Heart right ventricle (tissue), 16 donors: ENCODE results near the gene STRIP2. TPM values are rescaled to one million over a fixed set of nuclear protein-coding genes. Genes with fewer than 3 reads are reported as not detected.

Experiments used
- ATAC-seq, 8 donors: fragments of 200-7000 bp; cut with Tn5 transposase; one replicate each; pipeline ENCODE4 v1.9.1; 2020; ENCODE audit warnings: mild to moderate bottlenecking in 8 of 8, moderate library complexity in 8 of 8, moderate number of reproducible peaks in 1 of 8
- DNase-seq, 2 donors: peaks; one replicate each; pipeline ENCODE4 v3.0.0-alpha.2; 2020
- H3K27ac ChIP-seq, 10 donors: fragments of 200-600 bp; sonication (generic) in 2 of 10; one replicate each; pipeline versions ENCODE4 v1.5.0 to v1.8.0; 2020 to 2022; ENCODE audit warnings: mild to moderate bottlenecking in 3 of 10
- H3K27me3 ChIP-seq, 7 donors: fragments of 200-600 bp; one replicate each; pipeline ENCODE4 v1.8.0; 2021 to 2022; ENCODE audit warnings: mild to moderate bottlenecking in 2 of 7
- H3K36me3 ChIP-seq, 9 donors: fragments of 200-600 bp; sonication (generic) in 1 of 9; one replicate each; pipeline versions ENCODE4 v1.5.0 to v1.8.0; 2020 to 2022; ENCODE audit warnings: mild to moderate bottlenecking in 2 of 9
- H3K4me1 ChIP-seq, 9 donors: fragments of 200-600 bp; sonication (generic) in 1 of 9; one replicate each; pipeline versions ENCODE4 v1.5.0 to v1.8.0; 2020 to 2022; ENCODE audit warnings: mild to moderate bottlenecking in 4 of 9
- H3K4me3 ChIP-seq, 10 donors: fragments of 200-600 bp; sonication (generic) in 2 of 10; one replicate each; pipeline versions ENCODE4 v1.5.0 to v1.8.0; 2020 to 2022; ENCODE audit warnings: mild to moderate bottlenecking in 7 of 10, moderate library complexity in 2 of 10
- H3K9me3 ChIP-seq, 11 donors: fragments of 200-600 bp in 10 of 11; sonication (generic) in 2 of 11; one replicate each; pipeline versions ENCODE4 v1.5.0 to v1.8.0; 2013 to 2022; ENCODE audit warnings: mild to moderate bottlenecking in 2 of 11, control low read depth in 1 of 11, moderate library complexity in 1 of 11
- WGBS, 2 donors: extraction: QIAGEN DNeasy Blood & Tissue Kit; methylation state at CpG; one replicate each; pipeline ENCODE4 v1.1.7; 2013; ENCODE audit warnings: inconsistent platforms in 1 of 2; 5-methylcytosine and 5-hydroxymethylcytosine counted together
- intact Hi-C, 10 donors: fragments of 100-400 bp; cut with DNase I; formaldehyde crosslinking; loops; one replicate each; pipeline versions ENCODE4 v1.11.1 to v1.14.2; 2022
- polyA plus RNA-seq, 2 donors: library from polyadenylated mRNA; stranded (reverse); fragments of 200-250 nt; gene quantifications; one replicate each; pipeline ENCODE4 v1.2.3, GENCODE V29; 2013
- total RNA-seq, 10 donors: library from RNA; stranded (reverse); fragmentation: NEBNext Ultra II Directional in 3 of 10; extraction: Animal tissue kit (Norgen Biotek cat#: 25700) in 3 of 10; gene quantifications; one replicate each; pipeline versions ENCODE4 v1.2.1 to v1.2.4, GENCODE V29; 2021 to 2023
- TF ChIP-seq, protein P1 (sequence below), 9 donors: fragments of 200-600 bp; sonication (generic) in 2 of 9; IDR thresholded peaks; one replicate each; pipeline versions ENCODE4 v1.5.0 to v1.8.0; 2021 to 2022; ENCODE audit warnings: antibody characterized with exemption in 9 of 9, mild to moderate bottlenecking in 5 of 9, moderate library complexity in 1 of 9
- donor health status: Arrhythmogenic right ventricular cardiomyopathy.
- donor health status: ischemic (EF 13 %, LVEDD 7.1; RV severe dilation, severe dysfunction).
- donor health status: healthy with polysubstance abuse.
- donor health status: DM: no; HTN: yes; CAD: no.
- donor health status: DM: no; HTN: no; CAD: no.
- donor health status: ischemic (EF 25% LVEDD 6.9; RV normal size, moderate dysfunction).
- donor health status: ischemic (EF 25% LVEDD 5.7; RV mildly dilated, moderate dysfunction).
- donor health status: healthy.
- donor health status: DM: yes; HTN: yes; CAD: no.
- donor health status: Ischemic cardiomyopathy.
- donor health status: ischemic (EF 35%, LVEDD 5.7; RV mildly dilated, moderate dysfunction).
- donor health status: nonischemic (EF 11% LVEDD 7.7; RV severe dilation, severe dysfunction).
- donor health status: DM: yes; HTN: yes; CAD: no.
- donor health status: PGD.
- donor health status: ischemic (EF 29% LVEDD 5.4; RV normal size, mild dysfunction).
- donor health status: nonischemic (EF 23%, LVEDD 6.1; RV moderate dilation, normal function).

The STRIP2 gene
- total and polyA plus RNA-seq, 12 donors, result 10.6 to 36.9 (median 20.8) TPM

GRCh38 chr7:129495987-129496386 is 61.8 kb downstream of the STRIP2 start:
- Histone ChIP-seq H3K4me3 (no peak overlapping the region), H3K9me3 (no peaks in the 10 kb centered on the region), H3K27ac (no peak overlapping the region), H3K4me1 (peaks cover 0 to 10% (median 0%) of the 10 kb centered on the region in 9 donors), H3K27me3 (peaks cover 0 to 7% (median 0%) of the 10 kb centered on the region in 7 donors), H3K36me3 (no peaks in the 10 kb centered on the region)
- DNase-seq, result no peak
- WGBS, 2 donors, result 66 to 68% methylated on average over 1 of the region's 1 CpG
- intact Hi-C loops, result loop anchor here in 2 of 10 donors (10.0 kb wide), 1 partner anchor 149 kb away; no protein-coding TSS in a partner anchor
- TF ChIP-seq, protein P1, sequence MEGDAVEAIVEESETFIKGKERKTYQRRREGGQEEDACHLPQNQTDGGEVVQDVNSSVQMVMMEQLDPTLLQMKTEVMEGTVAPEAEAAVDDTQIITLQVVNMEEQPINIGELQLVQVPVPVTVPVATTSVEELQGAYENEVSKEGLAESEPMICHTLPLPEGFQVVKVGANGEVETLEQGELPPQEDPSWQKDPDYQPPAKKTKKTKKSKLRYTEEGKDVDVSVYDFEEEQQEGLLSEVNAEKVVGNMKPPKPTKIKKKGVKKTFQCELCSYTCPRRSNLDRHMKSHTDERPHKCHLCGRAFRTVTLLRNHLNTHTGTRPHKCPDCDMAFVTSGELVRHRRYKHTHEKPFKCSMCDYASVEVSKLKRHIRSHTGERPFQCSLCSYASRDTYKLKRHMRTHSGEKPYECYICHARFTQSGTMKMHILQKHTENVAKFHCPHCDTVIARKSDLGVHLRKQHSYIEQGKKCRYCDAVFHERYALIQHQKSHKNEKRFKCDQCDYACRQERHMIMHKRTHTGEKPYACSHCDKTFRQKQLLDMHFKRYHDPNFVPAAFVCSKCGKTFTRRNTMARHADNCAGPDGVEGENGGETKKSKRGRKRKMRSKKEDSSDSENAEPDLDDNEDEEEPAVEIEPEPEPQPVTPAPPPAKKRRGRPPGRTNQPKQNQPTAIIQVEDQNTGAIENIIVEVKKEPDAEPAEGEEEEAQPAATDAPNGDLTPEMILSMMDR (IDR thresholded peaks at IDR 0.05), result no peak
- ATAC-seq, result no peak

- H3K27ac ChIP-seq, result no peak overlapping the region
- TF ChIP-seq, protein P1 (IDR thresholded peaks at IDR 0.05), result no peak
- no peaks in the 10 kb centered on the region for H3K9me3 ChIP-seq
- H3K36me3 ChIP-seq, result no peaks in the 10 kb centered on the region
- intact Hi-C loops, result loop anchor here in 2 of 10 donors (10.0 kb wide), 1 partner anchor 148 kb away; no protein-coding TSS in a partner anchor
- no peak for ATAC-seq
- no peak for DNase-seq
- no peak overlapping the region for H3K4me3 ChIP-seq
- 75 to 76% methylated on average over 7 of the region's 7 CpGs for WGBS, 2 donors
- peaks cover 0 to 11% (median 4%) of the 10 kb centered on the region in 7 donors for H3K27me3 ChIP-seq
- peaks cover 0 to 11% (median 0%) of the 10 kb centered on the region in 9 donors for H3K4me1 ChIP-seq
These were observed 62.4 kb downstream of the STRIP2 start for GRCh38 chr7:129496653-129497052.

DNA sequence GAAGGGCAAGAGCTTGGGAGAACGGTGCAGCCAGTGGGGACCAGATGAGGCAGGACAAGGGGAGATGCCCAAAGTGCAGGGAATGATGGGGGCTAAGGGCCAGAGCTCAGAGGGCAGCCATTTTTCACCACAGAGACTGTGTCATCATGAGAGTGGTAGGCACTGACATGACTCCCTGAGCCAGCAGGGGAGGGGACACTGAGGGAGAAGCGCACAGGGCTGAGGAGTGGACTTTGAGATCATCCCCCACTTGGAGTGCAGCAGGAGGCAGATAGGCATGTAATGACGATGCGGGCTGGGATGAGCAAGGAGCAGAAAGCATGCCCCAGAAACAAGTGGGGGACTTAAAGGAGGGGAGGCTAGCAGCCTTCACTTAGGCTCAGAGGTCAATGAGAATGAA is 62.9 kb downstream of the STRIP2 start:
- intact Hi-C loops, result loop anchor here in 2 of 10 donors (10.0 kb wide), 1 partner anchor 148 kb away; no protein-coding TSS in a partner anchor
- DNase-seq (no peak), ATAC-seq (no peak)
- no peak overlapping the region for H3K27ac ChIP-seq
- WGBS, 2 donors, result 90 to 91% methylated on average over 4 of the region's 4 CpGs
- no peaks in the 10 kb centered on the region for H3K9me3 ChIP-seq
- H3K4me1 ChIP-seq, result peaks cover 0 to 16% (median 0%) of the 10 kb centered on the region in 9 donors
- H3K27me3 ChIP-seq, result peaks cover 0 to 16% (median 4%) of the 10 kb centered on the region in 7 donors
- TF ChIP-seq, protein P1 (IDR thresholded peaks at IDR 0.05), result no peak
- no peaks in the 10 kb centered on the region for H3K36me3 ChIP-seq
- no peak overlapping the region for H3K4me3 ChIP-seq

DNA sequence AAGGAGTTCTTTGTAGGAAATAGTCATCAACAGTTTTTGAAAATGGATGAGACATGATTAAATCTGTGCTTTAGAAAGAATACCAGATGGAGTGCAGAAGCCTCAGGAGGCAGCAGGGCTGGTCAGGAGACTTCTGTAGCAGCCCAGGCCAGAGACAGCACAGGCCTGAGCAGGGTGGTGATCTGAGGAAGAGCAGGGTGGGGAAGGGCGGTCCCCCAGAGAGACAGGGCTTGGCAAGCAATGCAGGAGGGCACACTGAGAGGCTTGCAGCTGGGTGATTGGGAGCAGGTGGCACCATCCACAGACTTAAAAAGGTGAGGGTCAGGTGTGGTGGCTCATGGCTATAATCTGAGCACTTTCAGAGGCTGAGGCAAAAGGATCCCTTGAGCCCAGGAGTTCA is 63.8 kb downstream of the STRIP2 start:
- Histone ChIP-seq H3K9me3 (no peaks in the 10 kb centered on the region), H3K36me3 (no peaks in the 10 kb centered on the region), H3K4me3 (no peak overlapping the region), H3K4me1 (peaks cover 4 to 21% (median 6%) of the 10 kb centered on the region in 9 donors), H3K27me3 (peaks cover 0 to 25% (median 9%) of the 10 kb centered on the region in 7 donors), H3K27ac (no peak overlapping the region)
- ATAC-seq (no peak), DNase-seq (no peak)
- TF ChIP-seq, protein P1 (IDR thresholded peaks at IDR 0.05), result no peak
- intact Hi-C loops, result loop anchor here in 2 of 10 donors (10.0 kb wide), 1 partner anchor 147 kb away; no protein-coding TSS in a partner anchor
- WGBS, 2 donors, result 91 to 95% methylated on average over 1 of the region's 1 CpG
